WI38 (cell line): Measurements from ENCODE around the gene KRT14.

Experiments
- H3K4me3 ChIP-seq: 2 replicates; pipeline ENCODE4 v1.5.1; 2011; ENCODE audit warnings: low read depth, mild to moderate bottlenecking, control low read depth, low read length
- CTCF ChIP-seq: IDR thresholded peaks from 2 replicates; pipeline ENCODE4 v1.5.1; 2012; ENCODE audit warnings: low read depth, mild to moderate bottlenecking, control low read depth, low read length

KRT14 gene

GRCh38 chr17:41536741-41537613 lies 49.7 kb downstream of the KRT14 start:
- H3K4me3 ChIP-seq = no peak overlapping the region

GRCh38 chr17:41535764-41536481 lies 50.8 kb downstream of the KRT14 start:
- H3K4me3 ChIP-seq = no peak overlapping the region
- TF ChIP-seq CTCF = no peak

More at GRCh38 chr17:41536741-41537613, 49.7 kb downstream of the KRT14 start:
- TF ChIP-seq CTCF = no peak

DNA sequence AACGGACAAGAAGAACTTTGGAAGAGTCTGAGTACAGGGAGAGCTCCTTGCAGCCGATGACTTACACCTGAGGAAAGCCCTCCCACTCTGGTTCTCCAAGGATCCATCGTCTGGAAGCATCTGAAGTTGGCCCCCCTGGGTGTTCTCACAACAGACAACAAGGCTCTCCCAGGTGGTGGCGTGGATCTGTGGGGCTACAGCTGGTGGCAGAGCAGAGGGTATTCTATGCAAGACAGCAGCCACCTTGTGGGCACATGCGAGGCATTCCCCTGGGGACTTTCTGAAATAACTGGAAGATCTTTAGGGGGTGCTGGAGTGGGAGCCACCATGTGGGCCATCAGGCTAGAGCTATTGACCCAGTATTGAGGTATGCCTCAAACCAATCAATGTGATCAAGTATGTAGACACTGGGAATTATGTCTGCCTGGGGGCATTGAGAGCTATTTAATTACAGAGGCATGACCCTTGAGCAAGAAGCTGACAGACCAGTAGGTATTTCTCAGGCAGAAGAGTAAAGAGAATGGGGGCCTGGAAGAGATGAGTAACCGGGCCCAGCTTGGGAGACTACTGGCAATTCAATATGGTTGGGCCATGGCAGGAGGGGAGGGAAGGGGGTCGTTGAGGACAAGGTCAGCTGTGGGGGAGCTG lies 51.7 kb downstream of the KRT14 start:
- TF ChIP-seq CTCF = no peak
- H3K4me3 ChIP-seq = no peak overlapping the region

GRCh38 chr17:41533613-41534012 lies 53.1 kb downstream of the KRT14 start:
- H3K4me3 ChIP-seq = no peak overlapping the region
- TF ChIP-seq CTCF = no peak

GRCh38 chr17:41532947-41533570 lies 53.6 kb downstream of the KRT14 start:
- no peak for TF ChIP-seq CTCF
- H3K4me3 ChIP-seq = no peak overlapping the region
